Thyroid gland (tissue), 4 donors: ENCODE measurements around the gene TFR2.

ENCODE experiments used
- POLR2A ChIP-seq, 2 donors: fragments of 450-650 bp; IDR thresholded peaks; one replicate each; pipeline ENCODE4 v1.6.1; 2017; ENCODE audit warnings: antibody characterized with exemption in 2 of 2, mild to moderate bottlenecking in 2 of 2, moderate library complexity in 1 of 2
- TF ChIP-seq, protein P1 (sequence below), 6 experiments: fragments of 200-600 bp in 3 of 6; fragments of 450-650 bp in 3 of 6; sonication (generic) in 3 of 6; IDR thresholded peaks; one replicate each; pipeline ENCODE4 v1.5.1; 2016 to 2019; ENCODE audit warnings: antibody characterized with exemption in 6 of 6, mild to moderate bottlenecking in 2 of 6, inconsistent platforms in 1 of 6, moderate library complexity in 1 of 6

DNA sequence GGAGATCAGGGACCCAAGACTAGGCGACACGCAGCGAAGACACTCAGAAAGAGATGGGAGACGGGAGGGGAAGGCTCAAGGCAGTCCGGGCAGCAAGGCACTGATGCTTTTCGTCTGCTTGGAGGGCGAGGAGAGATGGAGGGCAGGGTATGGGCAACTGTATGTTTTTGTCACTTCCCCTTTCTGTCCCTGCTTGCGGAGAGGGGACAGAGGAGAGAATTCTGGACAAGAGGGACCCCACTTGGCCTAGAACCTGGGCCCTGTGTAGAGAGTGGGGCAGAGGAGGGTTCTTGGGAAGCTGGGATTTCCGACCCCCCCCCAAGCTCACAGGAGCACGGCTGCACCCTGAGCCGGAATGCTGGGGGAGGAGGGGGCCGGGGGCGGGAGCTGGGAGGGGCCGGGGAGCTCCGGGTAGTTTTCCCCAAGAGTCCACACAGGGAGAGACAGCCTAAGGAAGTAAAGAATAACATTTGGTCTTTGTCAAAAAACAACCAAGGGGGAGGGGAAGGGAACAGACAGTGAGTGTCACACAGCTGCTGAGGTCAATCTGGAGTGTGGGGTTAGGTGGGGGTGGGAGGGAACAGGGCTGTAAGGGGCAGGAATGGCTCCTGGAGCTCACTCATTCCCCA, 57.2 kb downstream of the TFR2 start:
- TF ChIP-seq, protein P1, sequence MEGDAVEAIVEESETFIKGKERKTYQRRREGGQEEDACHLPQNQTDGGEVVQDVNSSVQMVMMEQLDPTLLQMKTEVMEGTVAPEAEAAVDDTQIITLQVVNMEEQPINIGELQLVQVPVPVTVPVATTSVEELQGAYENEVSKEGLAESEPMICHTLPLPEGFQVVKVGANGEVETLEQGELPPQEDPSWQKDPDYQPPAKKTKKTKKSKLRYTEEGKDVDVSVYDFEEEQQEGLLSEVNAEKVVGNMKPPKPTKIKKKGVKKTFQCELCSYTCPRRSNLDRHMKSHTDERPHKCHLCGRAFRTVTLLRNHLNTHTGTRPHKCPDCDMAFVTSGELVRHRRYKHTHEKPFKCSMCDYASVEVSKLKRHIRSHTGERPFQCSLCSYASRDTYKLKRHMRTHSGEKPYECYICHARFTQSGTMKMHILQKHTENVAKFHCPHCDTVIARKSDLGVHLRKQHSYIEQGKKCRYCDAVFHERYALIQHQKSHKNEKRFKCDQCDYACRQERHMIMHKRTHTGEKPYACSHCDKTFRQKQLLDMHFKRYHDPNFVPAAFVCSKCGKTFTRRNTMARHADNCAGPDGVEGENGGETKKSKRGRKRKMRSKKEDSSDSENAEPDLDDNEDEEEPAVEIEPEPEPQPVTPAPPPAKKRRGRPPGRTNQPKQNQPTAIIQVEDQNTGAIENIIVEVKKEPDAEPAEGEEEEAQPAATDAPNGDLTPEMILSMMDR (IDR thresholded peaks at IDR 0.05): no peak
- no peak for TF ChIP-seq POLR2A (IDR thresholded peaks at IDR 0.05)
